GM21360 (cell line): ENCODE data around the gene USP17L28.
"Not testable (repeated sequence)": the region's sequence is repeated elsewhere in the genome, so short reads cannot be mapped to it uniquely, and the experiment has no call there.

Experiments used
- ATAC-seq: cut with Tn5 transposase; IDR thresholded peaks from one replicate; pipeline ENCODE4 v1.9.1; 2021; ENCODE audit warnings: mild to moderate bottlenecking, moderate library complexity; ENCODE audit not compliant: unreplicated experiment

The USP17L28 gene

GRCh38 chr4:9348593-9348992, at the start of gene USP17L28:
Gene USP17L28 (plus strand): TSS chr4:9348893. CDS start chr4:9348893, 0 bp downstream.
- not testable (repeated sequence) for ATAC-seq

- not testable (repeated sequence) for ATAC-seq
Observed at GRCh38 chr4:9324191-9324590, 24.5 kb upstream of the USP17L28 start.

- ATAC-seq: not testable (repeated sequence)
Observed at GRCh38 chr4:9324865-9325264, 23.8 kb upstream of the USP17L28 start, which contains the start of gene USP17L24. Gene USP17L24 (plus strand): TSS chr4:9325165. CDS start chr4:9325165, 0 bp downstream.

- not testable (repeated sequence) for ATAC-seq
Observed at GRCh38 chr4:9329611-9330010, 19.1 kb upstream of the USP17L28 start, which contains the start of gene USP17L25. Gene USP17L25 (plus strand): TSS chr4:9329911. CDS start chr4:9329911, 0 bp downstream.

- ATAC-seq: not testable (repeated sequence)
Observed at GRCh38 chr4:9334358-9334757, 14.3 kb upstream of the USP17L28 start, which contains the start of gene USP17L26. Gene USP17L26 (plus strand): TSS chr4:9334658. CDS start chr4:9334658, 0 bp downstream.

GRCh38 chr4:9339103-9339502, 9.6 kb upstream of the USP17L28 start, which contains the start of gene USP17L5:
Gene USP17L5 (plus strand): TSS chr4:9339403. CDS start chr4:9339403, 0 bp downstream.
- not testable (repeated sequence) for ATAC-seq

GRCh38 chr4:9343848-9344247, 4.8 kb upstream of the USP17L28 start, which contains the start of gene USP17L27:
Gene USP17L27 (plus strand): TSS chr4:9344148. CDS start chr4:9344148, 0 bp downstream.
- not testable (repeated sequence) for ATAC-seq

- not testable (repeated sequence) for ATAC-seq
Observed at GRCh38 chr4:9350866-9351265, 2.2 kb downstream of the USP17L28 start.

GRCh38 chr4:9353338-9353737, 4.6 kb downstream of the USP17L28 start, which contains the start of gene USP17L29:
Gene USP17L29 (plus strand): TSS chr4:9353638. CDS start chr4:9353638, 0 bp downstream.
- ATAC-seq: not testable (repeated sequence)

- ATAC-seq: not testable (repeated sequence)
Observed at GRCh38 chr4:9362829-9363228, 14.1 kb downstream of the USP17L28 start, which contains the start of gene USP17L30. Gene USP17L30 (plus strand): TSS chr4:9363129. CDS start chr4:9363129, 0 bp downstream.

GRCh38 chr4:9379881-9380280, 31.2 kb downstream of the USP17L28 start:
- ATAC-seq: not testable (repeated sequence)

GRCh38 chr4:9381012-9381534, 32.4 kb downstream of the USP17L28 start:
- ATAC-seq: not testable (repeated sequence)

- ATAC-seq: no peak
Observed at GRCh38 chr4:9384126-9384525, 35.4 kb downstream of the USP17L28 start.

GRCh38 chr4:9389001-9389400, 40.3 kb downstream of the USP17L28 start:
- ATAC-seq: not testable (repeated sequence)
